Stimulated activated CD8-positive, alpha-beta memory T cell treated with anti-CD3 and anti-CD28 coated beads, Interleukin-2, amount 100 ng/mL, for 48 hours (primary cell): Measurements from ENCODE around the gene PCCA.
"Not testable (repeated sequence)": the region's sequence is repeated elsewhere in the genome, so short reads cannot be mapped to it uniquely, and the experiment has no call there.

Source experiments
- DNase-seq, 2 donors: peaks; one replicate each; pipeline ENCODE4 v3.0.0-alpha.2; 2020; ENCODE audit warnings: low read depth in 2 of 2

PCCA gene

DNA sequence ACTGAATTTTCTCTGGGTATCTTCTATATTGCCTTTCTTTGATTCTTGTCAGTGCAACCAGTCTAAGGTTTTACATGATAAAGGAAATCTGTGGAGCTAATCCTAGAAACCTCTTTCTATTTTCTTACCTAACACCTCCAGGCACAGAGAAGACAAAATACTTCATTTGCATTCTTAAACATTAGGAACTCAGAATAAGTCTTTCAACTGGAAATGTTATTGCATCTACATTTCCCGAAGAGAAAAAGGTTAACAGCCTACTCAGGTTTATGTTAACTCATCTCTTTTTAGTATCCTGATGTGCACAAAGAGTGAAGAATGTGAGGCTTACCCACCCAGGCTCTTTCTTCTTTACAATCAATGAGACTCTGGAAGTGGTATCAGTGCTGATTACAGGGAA is 106.7 kb downstream of the PCCA start:
- no peak for DNase-seq

DNA sequence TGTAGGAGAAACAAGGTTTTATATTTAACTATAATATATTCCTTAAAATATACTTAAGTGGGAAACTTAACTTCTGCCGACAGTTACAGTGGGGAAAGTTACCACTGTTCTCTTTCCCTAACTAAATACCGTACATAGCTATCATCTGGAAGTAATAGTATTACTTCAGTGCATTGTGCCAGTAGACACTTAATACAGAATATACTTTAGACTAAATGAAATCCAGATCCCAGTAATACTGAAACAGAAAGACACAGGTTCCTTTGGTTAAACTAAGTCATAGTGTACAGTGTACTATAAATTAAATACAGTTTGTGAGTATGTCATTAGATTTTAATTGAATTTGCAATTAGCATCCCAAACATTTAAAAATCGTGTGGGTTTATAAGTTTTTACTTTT is 107.5 kb downstream of the PCCA start:
- DNase-seq: no peak

DNA sequence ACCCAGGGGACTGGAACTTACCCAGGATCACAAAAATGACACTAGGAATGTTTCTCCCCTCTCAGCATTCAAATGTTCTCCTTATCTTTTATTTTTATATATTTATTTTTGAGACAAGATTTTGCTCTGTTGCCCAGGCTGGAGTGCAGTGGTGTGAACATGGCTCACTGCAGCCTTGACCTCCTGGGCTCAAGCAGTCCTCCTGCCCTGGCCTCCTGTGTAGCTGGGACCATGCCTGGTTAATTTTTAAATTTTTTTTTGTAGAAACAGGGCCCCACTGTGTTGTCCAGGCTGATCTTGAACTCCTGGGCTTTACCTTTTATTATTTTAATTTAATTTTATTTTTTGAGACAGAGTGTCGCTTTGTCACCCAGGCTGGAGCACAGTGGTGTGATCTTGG is 108.2 kb downstream of the PCCA start:
- no peak for DNase-seq

DNA sequence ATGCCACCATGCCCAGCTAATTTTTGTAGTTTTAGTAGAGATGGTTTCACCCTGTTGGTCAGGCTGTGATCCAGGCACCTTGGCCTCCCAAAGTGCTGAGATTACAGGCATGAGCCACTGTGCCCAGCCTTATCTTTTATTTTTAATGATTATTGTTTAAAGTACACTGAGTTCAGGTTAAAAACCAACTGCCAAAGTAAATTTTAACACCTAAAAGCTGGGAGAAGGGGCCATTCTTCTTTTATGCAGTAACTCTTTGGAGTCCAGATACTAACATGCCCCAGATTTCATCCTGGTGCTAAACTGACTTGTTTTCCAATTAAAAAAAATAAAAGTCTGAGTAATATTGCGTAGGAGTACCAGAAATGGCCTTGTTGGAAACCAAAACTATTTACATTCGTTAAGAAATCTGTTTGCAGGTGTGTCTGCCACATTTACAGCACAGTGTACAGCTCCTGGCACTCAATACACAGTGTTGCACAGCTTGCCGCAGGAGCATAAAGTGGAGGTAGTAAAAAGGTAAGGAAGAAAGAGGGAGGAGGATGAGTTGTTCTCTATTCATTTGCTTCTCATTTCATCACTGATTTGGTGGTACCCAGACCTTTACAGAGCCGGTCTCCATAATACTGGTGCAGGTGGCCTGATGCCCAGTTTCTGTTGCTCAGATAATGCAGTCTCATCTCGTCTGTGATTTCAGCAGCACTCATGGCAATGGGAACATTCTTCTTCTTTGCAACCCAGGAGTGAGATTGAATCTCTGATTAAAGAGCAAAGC is 108.9 kb downstream of the PCCA start:
- no peak for DNase-seq

DNA sequence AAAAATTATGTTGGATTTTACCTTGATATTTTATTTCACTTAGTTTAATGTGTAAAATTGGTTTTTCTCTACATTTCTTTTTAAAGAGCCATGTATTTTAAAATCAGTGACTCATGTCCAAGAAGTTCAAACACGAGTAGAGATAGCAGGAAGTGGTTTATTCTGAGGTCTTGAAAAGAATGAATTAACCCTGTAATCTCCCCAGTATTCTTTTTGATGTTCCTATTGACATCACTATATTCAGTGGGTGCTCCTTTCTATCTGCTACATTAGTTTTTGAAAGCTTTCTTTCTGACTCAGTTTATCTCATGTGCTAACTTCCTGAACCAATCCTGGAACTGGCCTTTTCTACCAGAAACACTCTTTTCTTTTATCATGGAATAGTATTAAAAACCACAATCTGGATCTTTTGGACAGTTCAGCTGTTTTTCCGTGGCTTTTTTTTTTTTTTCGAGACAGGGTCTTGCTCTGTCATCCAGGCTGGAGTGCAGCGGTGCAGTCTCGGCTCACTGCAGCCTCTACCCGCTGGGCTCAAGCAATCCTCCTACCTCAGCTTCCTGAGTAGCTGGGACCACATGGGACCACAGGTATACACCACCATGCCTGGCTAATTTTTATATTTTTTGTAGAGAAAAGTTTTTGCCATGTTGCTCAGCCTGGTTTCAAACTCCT is 114.9 kb downstream of the PCCA start:
- DNase-seq: no peak

DNA sequence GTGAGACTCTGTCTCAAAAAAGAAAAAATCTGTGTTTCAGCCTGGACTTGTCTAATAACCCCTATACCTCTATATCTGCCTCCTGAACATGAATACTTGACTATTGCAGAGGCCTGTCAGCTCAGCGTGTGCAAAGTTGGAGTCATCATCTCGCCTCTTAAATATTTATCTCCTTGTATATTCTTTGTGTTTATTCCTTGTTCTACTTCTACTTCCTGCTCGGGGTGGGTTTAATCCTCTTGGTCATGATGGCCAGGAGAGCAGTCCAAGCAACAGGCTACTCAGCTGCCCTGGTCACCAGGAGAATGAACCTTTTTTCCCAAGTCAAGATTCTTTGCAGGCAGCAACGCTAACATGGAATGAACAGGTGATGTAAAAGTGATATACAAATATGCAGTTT is 119.1 kb downstream of the PCCA start:
- no peak for DNase-seq

DNA sequence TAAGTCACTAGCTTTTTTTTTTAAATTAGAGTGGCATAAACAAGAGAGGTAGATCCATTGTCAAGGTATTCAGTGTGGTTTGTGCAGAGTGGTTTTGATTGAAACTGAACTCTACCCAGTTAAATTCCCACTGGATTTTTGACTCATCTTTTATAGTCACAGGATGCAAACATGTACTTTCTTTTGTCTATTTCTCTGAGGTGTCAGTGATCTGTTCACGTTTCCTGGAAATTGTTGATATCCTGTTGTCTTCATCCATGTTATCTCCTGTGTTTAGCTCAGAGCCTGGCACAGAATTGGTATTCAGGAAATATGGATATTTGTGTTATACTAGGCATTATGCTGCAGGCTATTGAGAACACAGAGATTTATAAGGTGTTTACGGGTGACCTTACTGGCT is 119.7 kb downstream of the PCCA start:
- no peak for DNase-seq

DNA sequence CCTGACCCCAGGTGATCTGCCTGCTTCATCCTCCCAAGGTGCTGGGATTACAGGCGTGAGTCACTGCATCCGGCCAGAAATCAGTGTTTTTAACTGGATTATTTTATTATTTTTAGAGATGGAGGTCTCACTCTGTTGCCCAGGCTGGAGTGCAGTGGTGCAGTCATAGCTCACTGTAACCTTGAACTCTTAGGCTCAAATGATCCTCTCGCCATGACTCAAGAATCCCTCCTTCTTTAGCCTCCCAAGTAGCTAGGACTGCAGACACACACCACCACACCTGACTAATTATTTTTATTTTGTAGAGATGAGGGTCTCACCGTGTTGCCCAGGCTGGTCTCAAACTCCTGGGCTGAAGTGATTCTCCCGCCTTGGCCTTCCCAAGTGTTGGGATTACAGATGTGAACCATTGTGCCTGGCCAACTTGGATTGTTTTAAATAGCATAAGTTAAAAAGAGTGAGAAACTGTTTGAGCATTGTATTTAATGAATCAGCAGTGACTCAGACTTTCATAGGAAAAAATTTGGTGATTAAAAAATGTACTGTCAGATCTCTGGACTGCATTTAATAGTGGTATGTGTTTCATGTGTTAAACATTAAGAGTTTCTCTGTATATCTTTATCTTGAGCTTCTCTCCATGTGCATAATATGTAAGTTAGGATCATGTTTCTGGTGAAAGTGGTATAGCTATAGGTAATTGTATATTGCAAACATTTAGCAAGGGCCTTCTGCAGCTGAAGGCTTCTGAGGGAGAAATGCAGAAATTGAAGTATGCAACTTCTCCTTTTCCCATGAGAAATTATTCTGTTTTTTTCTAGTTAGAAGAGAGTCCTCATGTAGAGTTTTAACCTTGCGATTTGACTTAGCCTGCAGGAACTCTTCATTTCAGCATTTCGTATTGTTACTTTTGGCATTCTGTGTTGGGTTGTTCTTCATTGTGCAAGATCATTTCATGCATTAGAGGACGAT is 121.2 kb downstream of the PCCA start:
- no peak for DNase-seq

DNA sequence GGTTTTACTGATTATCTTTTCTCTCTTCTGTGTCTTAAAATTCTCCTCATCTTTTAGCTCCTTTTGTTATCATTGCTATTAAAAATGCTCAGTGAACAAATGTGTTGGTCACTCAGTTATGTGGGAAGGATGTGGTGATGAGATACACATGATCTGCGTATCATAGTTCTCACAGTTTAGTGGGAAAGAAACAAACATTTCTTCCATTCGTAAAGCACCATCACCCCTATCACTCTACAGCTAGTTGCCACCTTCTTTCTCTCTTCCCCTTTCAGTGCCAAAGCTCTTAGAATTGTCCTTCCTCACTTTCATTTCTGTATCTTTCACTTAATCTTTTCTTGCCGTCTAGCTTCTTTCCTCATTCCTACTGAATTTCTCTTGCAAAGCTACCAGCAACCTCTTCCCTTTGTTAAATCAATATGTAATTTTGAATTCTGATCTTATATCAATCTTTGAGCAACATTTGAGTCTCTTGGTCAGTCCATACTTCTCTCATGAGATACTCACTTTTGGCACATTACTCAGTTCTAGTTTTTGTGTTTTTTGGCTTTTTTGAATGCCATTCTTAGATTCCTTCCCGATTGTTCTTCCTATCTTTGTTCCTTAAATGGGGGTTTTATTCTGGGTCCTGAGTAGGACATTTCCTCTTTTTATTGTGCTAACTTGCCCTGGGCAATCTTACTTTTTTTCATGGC is 122.3 kb downstream of the PCCA start:
- DNase-seq: no peak

DNA sequence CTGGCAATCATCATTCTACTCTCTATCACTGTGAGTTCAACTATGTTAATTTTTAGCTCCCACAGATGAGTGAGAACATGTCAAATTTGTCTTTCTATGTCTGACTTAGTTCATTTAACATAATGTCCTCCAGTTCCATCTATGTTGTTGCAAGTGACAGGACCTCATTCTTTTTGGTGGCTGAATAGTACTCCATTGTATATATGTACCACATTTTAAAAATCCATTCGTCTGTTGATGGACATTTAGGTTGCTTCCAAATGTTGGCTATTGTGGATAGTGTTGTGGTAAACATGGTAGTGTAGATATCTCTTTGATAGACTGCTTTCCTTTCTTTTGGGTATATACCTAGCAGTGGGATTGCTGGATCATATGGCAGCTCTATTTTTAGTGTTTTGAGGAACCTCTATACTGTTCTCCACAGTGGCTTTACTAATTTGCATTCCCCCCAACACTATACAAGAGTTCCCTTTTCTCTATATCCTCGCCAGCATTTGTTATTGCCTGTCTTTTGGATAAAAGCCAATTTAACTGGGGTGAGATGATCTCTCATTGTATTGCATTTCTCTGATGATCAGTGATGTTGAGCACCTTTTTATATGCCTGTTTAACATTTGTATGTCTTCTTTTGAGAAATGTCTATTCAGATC is 124.1 kb downstream of the PCCA start:
- no peak for DNase-seq

DNA sequence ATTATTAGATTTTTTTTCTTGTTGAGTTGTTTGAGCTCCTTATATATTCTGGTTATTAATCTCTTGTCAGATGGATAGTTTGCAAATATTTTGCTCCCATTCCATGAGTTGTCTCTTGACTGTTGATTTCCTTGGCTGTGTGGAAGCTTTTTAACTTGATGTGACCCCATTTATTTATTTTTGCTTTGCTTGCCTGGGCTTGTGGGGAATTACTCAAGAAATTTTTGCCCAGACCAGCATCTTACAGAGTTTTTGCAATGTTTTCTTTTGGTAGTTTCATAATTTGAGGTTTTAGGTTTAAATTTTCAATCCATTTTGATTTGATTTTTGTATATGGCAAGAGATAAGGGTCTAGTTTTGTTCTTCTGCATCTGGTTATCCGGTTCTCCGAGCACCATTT is 124.7 kb downstream of the PCCA start:
- no peak for DNase-seq

DNA sequence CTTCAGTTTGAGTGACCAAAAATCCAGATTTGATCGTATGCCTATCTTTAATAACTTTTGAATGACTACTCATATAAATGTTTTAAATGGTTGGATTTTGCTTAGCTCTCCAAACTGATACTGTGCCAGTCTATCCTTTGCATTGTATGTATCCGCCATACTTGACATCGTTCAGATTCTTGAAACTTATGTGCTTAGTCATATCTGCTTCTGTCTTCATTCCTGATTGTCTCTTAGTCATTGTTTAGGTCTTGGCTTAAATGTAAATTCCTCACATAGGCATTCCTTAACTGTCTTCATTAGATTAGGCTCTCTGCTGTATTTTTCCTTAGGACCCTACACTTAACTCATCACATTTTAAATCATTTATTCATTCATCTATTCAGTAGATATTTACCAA is 126.0 kb downstream of the PCCA start:
- DNase-seq: no peak

DNA sequence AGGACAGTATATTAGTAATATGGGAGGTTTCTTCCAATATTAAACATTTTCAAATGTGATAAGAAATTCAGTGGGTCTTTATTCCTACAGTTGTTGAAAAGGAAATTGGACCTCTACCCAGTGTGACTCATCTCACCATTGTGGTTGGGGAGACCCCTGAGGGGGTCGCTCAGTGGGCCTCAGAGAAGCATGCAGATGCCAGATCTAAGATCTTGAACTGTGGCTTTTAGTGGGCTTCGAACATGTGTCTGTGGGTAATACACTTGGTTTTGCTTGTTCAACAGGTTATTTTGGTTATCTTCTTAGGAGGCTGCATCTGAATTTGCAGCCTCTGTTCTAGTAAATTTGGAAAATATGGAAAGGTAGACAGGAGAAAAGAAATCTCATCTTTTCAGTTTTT is 132.3 kb downstream of the PCCA start:
- no peak for DNase-seq

DNA sequence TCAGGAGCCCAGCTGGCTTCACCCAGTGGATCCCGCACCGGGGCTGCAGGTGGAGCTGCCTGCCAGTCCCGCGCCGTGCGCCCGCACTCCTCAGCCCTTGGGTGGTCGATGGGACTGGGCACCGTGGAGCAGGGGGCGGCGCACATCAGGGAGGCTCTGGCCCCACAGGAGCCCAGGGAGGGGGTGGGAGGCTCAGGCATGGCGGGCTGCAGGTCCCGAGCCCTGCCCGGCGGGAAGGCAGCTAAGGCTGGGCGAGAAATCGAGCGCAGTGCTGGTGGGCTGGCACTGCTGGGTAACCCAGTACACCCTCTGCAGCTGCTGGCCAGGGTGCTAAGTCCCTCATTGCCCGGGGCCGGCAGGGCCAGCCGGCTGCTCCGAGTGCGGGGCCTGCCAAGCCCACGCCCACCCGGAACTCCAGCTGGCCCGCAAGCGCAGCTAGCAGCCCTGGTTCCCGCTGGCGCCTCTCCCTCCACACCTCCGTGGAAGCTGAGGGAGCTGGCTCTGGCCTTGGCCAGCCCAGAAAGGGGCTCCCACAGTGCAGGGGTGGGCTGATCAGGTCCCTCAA is 135.2 kb downstream of the PCCA start:
- DNase-seq: not testable (repeated sequence)

DNA sequence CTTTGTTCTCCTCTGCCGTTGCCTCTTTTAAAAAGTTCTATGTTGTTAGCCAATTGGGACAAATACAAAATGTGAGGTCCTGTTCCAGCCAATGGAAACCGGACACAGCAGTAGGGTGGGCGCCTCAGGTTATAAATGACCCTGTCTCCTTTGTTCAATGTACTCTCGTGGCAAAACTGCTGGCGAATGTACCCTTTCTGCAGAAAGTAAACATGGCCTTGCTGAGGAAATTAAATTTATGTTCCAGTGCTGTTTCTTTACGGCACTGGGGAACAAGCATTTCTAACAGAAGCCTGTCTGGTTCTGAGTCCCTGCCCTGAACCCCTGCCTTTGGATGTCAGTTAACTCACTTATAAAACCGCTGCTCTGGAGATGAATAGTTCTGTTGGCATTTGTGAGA is 140.7 kb downstream of the PCCA start:
- no peak for DNase-seq

DNA sequence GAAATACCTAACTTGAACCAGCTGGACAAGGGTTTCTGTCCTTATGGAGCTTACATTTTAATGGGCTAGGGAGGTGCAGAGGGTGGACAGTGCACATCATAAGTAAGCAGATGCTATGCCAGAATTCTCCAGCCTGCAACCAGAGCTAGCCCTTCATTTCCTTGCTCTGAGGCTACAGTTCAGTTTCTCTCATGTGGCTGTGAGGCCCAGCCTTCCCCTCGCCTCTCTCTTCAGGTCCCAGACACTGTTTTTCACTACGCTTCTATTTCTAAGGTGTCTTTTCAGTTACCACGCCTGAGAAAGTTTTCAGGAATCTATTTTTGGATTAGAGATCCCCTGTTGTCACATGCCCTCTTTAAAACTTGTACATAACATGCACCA is 141.9 kb downstream of the PCCA start:
- no peak for DNase-seq

DNA sequence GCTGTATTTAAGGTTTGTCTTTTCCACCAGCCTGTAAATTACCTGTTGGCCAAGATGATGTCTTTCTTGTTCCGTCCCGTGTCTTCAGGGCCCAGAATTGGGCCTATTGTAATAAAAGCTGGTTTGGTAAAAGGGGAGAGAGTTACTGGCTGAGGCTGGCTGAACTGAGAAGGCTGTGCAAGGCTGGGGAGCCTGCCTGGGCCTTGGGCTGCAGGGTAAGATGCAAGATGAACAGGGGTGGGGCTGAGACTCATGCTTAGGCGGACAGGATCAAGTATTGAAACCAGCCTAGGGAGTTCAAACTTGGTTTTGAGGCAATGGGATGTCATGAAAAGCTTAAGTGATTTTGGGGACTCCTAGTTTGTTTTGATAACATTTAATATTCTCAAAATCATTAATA is 142.3 kb downstream of the PCCA start:
- no peak for DNase-seq

DNA sequence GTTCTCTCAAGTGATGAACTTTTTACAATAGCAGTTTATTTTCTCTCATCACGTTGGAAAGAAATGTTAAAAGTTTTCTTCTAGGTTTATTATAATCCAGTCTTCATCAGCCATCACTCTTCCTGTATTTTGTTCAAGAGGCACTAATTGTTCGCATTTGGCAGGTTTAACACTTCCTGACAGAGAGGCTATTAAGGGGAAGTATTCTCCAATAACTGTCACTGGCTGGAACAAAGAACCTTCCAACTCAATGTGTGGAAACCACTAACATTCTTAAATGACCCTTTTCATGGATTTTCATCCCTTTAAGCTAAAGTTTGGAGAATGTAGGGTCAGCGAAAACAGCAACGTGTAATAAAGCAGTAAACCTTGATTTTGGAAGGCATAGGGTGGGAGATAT is 145.1 kb downstream of the PCCA start:
- no peak for DNase-seq

DNA sequence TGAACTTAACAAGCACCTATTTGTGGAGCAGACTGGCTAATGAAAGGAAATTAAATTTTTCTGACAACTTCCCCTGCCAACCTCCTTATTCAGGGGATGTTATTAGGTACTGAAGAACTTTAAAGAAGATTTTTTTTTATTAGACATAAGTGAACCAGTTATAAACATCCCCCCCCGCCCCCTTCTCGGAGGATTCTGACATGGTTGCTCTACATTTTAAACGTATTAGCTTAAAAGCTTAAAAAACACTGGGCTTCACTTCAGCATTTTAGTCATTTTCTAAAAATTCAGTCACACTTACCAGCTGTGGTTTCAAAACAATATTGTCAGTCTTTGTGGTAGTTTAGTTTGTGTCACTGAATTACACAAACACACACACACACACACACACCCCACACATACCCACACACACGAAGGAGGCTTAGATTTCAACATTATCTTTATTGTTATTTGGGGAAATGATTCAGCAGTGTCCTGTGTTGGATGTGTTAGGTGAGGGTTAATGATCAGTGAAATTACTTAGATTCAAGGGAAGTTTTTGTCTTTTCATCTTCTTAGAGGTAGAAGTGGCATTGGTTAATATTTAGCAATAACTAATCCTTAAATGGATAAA is 145.7 kb downstream of the PCCA start:
- DNase-seq: no peak

DNA sequence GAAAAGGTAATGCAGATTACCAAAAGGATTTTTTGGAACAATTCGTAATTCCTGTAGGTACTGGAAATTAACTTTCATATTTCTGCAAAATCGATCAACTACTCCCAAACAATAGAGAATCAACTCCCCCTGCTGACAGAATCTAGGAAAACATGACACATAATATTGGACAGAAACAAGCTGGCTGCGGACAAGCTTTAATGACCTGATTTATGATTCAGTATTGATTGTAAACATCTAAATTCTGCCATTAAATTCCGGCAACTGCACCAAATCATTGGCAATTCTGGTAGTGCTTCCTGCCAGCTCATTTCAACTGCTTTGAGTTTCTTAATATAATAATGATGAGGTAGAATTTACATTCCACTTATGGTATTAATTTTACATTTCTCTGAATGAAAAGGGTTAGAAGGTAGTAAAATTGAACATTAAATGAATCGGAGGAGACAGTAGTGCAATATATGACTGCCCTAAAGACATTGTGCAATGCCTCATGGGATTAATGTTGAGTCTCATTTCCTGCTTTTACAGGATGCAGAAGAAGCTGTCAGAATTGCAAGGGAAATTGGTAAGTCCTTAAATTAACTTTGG is 146.5 kb downstream of the PCCA start:
- DNase-seq: no peak
